GM18858 (cell line): ENCODE results near the gene AMIGO3.
"Not testable (repeated sequence)": the region's sequence is repeated elsewhere in the genome, so short reads cannot be mapped to it uniquely, and the experiment has no call there.

Experiments used
- ATAC-seq: cut with Tn5 transposase; IDR thresholded peaks from one replicate; pipeline ENCODE4 v1.9.1; 2021; ENCODE audit not compliant: unreplicated experiment

The AMIGO3 gene

DNA sequence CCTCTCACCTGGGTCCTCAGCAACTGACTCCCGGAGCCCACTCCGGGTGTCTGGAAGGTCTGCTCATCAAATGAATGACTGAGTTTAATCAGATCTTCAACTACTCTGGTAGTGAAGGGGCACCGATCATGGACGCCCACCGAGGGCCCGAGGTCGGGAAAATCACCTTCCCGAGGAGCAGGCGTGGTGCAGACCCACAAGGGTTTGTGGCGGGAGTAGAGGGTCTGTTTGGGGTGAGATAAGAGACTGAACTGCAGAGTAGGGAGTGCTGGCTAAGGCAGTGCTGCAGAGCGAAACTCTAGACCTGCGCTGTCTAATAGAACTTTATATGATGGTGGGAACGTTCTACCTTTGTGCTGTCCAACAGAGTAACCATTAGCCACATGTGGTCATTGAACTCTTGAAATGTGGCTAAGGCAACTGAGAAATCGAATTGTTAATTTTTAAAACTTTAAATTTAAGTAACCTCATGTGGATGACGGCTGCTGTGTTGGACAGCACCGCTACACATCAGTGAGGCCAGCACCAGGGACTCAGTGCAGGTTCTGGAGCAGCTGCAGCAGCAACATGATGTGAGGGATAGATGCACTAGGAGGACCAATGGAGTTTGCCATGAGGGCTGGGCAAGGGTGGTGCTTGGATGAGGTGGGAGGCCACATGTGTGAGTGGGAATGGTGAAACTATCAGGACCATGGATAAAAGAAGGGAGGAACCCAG lies 29.4 kb downstream of the AMIGO3 start:
- not testable (repeated sequence) for ATAC-seq

DNA sequence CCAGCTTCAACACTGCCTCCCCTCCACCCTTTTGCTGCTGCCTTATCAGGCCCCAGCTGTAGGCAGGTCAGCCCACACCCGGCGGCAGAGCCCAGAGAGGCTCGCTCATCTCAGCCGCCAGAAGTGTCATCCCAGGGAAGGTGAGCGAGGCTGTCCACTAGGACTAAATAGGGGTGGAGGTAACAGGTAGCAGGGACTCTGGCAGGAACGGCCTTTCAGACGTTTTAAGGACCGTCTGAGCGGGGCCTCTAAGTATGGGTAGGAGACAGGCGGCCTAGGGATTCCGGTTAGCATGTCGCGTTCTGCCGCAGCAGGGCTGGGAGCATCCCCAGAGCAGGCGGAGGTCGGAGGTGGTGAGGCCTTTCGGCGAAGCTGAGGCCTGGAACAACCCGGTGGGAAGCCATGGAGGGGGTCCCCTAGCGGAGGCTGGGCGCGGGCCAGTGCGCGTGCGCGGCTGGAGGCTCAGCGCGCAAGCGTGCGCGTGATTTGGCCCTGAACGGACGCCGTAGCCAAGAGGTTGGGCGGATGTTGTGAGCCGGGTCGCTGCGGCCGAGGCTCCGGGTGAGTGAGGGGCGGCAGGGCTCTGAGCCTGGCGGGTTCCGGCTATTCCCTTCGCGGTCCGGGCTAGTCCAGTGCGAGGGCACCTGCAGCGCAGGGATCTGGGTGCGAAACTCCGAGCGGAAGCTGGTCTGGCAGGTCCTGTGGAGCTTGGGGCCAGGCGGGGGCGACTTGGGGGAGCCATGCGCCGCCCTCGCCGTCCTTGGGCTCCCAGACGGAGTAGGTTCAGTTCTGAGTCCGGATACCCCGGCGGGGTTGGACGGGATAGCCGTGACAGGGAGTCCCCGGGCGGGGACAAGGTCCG lies 30.2 kb downstream of the AMIGO3 start, which contains the start of the genes MST1 and RNF123:
Gene MST1, minus strand, starts transcription at position 429 of the 862 bp plus-strand sequence. CDS start 783 bp downstream, outside the sequence.
Gene RNF123, plus strand, starts transcription at position 512 of the 862 bp plus-strand sequence. CDS start 1,609 bp downstream, outside the sequence.
- ATAC-seq, result peak; percentile 48

DNA sequence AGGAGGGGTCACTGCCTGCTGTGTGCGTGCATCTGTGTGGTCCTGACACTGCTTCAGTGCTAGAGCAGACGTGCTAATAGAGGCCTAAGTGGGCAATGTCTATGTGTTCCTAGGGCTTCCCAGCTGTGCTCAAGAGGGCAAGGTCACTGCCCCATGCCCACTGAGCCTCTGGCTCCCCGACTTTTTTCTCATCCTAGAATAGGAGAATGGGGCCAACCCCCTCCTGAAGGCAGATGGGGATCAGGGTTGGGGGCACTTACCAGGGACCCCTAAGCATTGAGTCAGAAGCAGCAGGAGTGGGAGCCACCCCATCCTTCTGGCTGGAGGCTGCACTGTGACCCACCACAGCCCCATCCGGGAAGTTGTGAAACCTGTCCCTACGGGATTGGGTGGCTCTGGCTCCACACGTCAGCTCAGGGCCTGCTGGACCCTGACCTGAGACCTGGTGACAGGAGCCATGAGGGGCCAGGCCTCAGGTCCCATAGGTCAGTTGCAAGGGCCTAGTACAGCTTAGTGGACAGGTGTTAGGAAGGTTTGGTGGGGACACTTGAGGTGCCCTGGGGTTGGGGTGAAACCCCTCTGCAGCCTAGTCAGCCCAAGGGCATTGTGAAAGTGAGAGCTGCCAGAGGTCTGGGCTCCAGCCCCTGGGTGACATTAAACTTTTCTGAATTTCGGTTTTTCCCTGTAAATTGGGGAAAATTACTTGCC lies 31.0 kb downstream of the AMIGO3 start:
- ATAC-seq, result not testable (repeated sequence)

DNA sequence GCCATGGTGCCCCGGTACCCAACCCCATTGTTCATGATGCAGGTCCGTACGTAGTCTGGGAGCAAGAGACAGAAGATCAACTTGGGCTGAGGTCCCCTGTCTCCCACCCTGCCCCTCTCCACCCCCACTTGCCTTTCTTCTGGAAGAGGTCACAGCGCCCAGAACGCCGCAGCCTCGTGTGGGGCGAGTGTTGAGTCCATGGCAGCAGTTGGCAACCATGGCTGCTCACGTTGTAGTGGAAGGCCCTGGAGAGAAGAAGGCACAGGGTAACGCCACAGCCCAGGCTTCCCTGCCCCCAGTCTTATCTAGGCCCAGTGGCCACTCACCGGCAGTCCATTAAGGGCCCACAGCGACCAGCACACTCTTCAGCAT lies 32.1 kb downstream of the AMIGO3 start:
- ATAC-seq, result not testable (repeated sequence)

DNA sequence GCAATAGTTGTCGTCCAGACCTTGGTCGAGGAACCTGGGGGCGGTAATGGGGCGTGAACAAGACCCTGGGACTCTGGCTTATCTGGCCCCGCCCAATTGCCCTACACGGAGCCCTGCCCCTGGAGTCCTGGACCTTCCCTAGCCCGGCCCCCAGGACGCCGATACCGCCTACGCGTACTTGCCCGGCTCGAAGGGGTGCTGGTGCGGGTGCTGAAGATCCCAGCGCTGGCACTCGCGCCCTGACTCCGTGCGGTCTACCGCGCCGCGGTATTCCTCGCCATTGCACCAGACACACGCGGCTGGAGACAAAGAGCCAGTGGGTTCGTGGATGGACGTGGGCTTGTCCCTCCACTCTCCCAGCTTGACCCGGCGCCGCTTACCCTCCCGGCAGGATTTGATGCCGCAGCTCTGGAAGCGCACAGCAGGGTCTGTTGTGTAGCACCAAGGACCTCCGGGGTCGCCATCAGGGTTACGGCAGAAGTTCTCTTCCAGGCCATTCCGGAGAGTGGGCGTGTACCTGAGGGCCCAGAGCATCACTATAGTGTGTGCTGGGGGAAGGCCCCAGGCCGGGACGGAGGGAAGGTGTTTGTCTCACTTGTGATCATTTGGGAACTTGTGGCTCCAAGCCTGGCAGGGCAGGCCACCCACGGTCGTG lies 32.6 kb downstream of the AMIGO3 start:
- ATAC-seq, result not testable (repeated sequence)

DNA sequence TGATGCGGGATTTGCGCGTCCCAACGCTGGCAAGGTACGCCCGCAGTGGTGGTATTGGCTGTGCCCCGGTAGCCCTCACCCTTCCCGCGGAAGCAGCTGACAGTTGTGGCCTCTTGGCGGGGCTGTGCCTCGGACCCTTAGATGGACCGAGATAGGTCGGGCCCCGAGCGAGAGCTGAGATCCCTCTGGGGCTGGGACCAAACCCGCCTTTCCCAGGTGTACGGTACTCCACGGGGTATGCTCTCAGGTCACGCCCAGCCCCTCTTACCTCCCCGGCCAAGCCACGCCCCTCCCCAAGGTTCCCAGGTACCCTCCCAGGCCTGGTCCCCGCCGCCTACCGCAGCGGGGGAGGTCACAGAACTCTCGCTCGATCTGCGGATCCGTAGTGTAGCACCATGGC lies 33.1 kb downstream of the AMIGO3 start:
- not testable (repeated sequence) for ATAC-seq

DNA sequence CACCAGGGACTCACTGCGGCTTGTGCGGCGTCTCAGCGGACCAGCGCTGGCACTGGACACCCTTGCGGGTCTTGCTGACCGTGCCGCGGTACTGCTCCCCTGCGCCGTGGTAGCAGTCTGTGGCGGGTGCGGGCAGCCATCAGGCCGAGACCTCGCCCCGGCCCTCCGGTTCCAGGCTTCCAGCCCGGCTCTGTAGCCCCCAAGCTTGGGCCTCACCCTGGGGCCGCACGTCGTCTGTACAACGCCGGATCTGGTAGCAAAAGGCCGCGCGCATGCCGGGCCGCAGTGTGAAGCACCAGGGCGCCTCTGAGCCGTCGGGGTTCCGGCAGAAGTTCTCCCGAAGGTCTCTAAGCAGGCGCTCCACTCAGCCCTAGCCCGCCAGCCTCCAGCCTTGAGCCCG lies 33.6 kb downstream of the AMIGO3 start:
- not testable (repeated sequence) for ATAC-seq

DNA sequence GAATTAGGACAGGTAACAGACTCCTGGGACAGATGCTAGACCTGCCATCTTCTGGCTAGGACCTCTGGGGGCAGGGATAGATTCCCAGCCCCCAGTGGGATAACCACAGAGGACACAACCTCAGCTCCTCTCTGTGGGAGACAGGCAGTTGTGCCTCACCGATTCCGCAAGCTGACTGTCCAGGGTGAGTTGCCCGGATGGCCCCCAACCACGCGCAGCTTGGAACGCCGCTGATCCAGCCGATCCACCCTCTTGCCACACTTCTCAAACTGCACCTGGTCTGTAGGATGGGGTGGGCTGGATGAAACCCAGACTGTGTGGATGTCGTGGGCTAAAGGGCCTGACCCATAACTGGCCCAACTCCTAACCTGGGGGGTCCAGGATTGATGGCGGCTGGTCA lies 34.4 kb downstream of the AMIGO3 start:
- ATAC-seq, result not testable (repeated sequence)

DNA sequence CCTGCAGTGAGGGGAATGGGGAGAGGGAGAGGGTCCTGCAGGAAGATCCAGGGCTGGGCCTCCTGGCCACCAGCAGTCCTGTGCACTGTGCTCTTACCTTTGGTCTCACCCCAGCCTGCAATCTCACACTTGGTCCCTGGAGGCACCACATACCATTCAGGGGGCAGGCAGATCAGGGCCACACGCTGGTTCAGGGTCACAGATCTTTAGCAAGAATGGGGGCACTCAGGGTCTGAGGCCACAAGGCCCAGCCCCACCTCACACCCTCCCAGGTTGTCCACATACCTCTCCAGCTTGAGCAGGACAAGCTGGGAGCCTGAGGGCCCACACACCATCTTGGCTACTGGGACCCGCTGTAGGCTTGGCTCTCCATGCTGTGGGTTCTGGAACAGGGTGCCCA lies 35.0 kb downstream of the AMIGO3 start:
- ATAC-seq, result not testable (repeated sequence)

DNA sequence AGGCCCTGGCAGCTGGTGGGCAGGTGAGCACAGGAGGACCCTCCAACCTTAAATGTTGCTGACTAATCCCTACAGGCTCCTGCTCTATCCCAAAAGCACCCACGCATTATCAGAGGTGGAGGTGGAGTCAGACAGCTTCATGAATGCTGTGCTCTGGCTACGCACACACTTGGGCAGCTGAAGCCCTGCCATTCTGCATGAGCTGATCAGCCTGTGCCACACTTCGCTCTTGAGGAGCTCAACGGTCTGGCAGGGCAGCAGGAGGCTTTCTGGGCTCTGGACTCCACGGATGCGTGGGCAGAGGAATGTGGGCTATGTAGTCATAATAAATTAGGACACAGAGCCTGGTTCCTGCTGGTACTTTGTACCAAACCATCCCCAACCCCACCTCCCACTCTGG lies 36.3 kb downstream of the AMIGO3 start:
- no peak for ATAC-seq

DNA sequence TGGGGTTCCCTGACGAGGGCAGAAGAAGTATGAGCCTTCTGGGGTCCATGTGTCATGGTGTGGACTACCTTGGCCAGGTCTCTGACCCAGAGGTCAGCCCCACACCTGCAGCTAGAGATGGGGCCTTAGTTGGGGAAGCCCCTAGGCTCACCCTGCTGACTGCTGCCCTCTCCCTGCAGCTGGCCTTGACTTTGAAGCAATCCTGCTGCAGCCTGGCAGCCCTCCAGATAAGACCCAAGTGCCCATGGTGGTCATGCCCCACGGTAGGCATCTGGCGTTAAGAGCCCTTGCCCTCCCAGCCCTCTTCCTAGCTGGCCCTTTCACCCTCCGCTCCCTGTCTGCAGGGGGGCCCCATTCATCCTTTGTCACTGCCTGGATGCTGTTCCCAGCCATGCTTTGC lies 37.9 kb downstream of the AMIGO3 start:
- no peak for ATAC-seq

DNA sequence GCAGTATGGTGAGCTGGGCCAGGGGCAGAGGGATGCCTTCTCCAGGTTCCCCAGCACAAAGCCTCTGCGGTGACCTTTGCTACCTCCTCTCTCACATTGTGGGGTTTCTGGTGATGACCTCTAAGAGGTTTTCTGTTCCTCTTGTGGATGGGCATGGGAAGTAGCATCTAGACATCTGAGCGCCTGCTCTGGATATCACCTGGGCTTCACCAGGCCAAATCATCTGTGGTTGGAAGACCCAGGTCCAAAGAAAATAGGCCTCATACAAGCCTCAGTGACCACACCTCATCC lies 38.3 kb downstream of the AMIGO3 start:
- ATAC-seq, result no peak

DNA sequence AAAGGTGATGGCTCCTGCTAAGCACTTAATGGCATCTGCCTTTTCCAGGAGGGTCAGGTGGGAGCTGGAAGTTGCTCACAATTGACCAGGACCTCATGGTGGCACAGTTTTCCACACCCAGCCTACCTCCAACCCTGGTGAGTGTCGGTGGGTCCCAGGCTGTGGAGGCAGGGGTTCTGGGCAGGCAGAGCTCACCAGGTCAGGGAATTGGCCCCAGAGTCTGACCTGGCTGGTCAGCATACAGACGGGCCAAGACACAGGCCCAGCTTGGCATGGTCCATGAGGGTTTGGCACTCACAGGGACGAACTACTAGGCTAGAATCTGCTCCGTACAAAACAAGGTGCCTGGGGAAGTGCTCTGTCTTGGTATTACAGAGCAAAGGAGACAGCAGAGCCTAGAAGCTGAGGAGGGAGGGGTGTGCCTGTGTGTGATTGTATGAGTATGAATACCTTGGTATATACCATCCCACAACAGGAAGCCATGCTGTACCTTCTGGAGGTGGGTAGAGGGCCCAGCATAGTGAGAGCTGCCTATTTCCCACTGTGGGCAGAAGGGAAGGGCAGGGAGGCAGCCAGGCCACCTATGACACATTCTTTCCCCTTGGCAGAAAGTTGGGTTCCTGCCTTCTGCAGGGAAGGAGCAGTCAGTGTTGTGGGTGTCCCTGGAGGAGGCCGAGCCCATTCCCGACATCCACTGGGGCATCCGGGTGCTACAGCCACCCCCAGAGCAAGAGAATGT lies 38.8 kb downstream of the AMIGO3 start:
- ATAC-seq, result no peak

DNA sequence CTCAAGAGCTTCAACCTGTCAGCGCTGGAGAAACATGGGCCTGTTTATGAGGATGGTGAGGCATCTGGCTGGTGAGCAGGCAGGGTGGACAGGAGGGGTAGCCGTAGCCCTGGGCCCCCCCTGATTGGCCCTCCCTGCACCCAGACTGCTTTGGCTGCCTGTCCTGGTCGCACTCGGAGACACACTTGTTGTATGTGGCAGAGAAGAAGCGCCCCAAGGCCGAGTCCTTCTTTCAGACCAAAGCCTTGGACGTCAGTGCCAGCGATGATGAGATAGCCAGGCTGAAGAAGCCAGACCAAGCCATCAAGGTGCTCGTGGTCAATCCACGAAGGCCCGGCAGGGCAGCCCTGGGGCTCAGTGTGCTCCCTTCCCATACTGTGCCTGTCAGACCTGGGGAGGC lies 43.6 kb downstream of the AMIGO3 start:
- ATAC-seq, result no peak

DNA sequence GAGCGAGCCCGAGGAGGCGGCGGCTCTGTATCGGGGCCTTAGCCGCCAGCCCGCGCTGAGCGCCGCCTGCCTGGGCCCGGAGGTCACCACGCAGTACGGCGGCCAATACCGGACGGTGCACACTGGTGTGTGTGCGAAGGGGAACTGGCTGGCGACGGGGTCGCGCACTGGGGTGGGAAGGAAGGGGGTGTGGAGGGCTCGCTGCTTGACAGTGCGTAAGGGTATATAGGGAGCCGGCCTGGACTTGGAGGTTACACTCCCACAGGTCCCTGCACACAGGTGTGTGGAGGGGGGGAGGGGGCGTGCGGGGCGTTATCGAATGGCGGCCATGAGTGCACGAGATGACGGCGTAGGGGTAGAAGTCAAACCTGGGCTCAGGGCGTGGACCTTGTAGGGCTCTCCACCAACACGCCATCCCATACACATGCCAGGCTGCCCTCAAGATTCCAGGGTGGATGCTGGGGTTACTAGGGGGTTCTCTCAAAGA lies 44.9 kb downstream of the AMIGO3 start:
- ATAC-seq, result peak; percentile 21

DNA sequence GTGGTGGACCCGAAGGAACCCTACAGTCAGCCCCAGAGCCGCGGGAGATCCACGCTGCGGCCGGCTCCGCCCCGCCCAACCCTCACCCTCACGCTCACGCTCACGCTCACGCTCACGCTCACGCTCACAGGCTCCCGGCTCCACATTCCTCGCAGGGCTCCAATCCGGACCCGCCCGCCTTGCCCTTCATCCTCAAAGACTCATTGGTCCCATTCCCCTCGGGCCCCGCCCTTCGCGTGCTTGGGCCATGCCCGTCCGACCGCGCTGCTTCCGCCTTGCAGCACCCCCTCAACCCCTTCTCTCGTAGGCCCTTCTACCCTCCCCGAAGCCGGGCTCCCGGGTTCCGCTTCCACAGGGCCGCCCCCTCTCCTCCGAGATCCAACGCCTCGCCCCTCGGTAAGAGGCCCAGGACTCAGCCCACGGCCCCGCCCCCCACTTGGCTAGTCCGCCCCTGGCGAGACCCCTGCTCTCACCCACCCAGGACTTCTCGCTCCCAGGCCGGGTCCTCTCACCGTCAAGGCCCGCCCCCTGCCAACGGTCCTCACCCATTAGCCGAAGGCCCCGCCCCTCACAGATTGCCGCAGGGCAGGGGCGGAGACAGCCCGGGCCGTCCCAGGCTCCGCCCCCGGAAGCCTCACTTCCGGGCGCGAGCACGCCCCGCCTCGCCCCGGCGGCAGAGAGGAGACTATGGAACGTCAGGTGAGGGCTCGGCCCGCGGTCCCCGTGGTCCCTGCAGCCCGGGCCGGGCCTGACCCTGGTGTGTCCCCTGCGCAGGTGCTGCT lies 45.6 kb downstream of the AMIGO3 start, which contains the start of gene APEH:
Gene APEH, plus strand, starts transcription at position 637 of the 782 bp plus-strand sequence. Its CDS starts 51 bp downstream, at position 688.
- ATAC-seq, result peak; percentile 53

DNA sequence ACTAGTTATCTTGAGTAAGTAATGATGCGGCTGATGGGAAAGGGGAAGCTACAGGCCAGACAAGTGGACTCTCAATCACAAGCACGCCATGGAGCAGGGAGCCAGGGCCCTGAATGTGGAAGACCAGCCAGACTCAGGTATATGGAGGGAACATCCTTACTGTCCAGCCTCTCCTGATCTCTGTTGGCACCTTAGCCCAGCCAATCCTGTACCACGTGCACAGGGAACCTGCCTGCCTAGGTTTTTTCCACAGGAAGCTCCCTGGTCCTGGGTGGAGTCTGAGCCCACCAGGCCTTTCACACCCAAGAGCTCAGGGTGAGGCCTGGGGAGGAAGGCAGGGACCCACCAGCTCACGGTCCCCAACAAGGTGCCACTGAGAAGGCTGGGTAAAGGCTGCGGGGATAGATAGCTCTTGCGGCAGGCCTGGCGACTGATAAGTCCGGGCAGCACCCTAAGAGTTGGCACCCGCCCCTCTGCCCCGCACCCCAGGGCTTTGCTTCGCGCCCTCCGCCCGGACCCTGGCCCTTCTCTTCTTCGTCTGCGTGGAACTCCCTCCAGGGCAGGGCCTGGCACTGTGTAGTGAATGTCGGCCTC lies 46.3 kb downstream of the AMIGO3 start:
- ATAC-seq, result no peak

DNA sequence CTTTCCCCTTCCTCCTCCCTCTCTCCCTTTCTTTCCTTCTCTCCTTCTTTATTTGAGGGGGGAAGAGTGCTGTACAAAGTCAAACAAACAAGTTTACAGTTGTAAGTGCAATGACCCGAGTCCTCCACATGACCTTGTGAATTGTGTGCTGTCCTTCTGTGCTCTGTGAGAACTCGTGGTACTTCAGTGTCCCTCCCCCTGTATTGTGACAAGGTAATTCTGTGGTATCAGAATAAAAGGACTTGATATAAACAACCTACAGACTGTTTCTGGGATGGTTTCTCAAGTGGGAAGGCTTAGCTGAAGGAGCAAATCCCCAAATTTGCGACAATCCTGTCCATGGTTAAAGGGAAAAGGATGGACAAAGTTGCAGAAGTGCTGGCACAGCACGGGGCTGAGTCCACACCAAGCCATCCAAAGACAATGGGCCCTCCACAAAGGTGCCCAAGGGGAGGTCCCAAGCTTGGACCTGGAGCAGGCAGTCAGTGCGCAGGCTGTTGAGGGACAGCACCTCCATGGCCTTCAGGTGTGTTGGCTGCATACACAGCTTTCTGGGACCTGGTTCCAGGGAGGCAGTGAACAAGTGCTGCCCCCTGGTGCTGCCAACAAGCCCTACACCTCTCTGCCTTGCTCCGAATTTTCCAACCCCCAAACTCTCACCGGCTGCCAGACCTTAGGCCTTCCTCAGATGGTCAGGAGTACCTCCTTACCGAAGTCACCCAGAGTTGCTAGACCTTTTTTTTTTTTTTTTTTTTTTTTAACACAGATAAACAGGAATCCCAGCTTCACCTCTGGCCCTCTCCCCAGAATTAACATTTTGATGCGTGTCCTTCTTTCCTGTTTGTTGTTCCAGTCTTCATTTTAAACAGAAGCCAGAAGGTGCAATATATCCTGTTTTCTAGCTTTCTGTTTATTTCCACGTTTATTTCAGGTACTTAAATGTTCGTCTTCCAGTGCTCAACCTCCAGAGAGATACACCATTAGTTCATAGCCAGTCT lies 47.9 kb downstream of the AMIGO3 start:
- no peak for ATAC-seq
